GM19395 (cell line): ENCODE results near the gene DIPK1C.
"Not testable (repeated sequence)": the region's sequence is repeated elsewhere in the genome, so short reads cannot be mapped to it uniquely, and the experiment has no call there.

Source experiments
- ATAC-seq: cut with Tn5 transposase; IDR thresholded peaks from one replicate; pipeline ENCODE4 v1.9.1; 2021; ENCODE audit warnings: mild to moderate bottlenecking, moderate library complexity; ENCODE audit not compliant: unreplicated experiment

DIPK1C gene

GRCh38 chr18:74457043-74457724, at the start of gene DIPK1C:
Gene DIPK1C (minus strand): TSS chr18:74457308. CDS start chr18:74457259, 49 bp downstream.
- ATAC-seq = no peak

- no peak for ATAC-seq
These were observed 49.5 kb upstream of the DIPK1C start for GRCh38 chr18:74506448-74507084.

- ATAC-seq = no peak
These were observed 48.7 kb upstream of the DIPK1C start for GRCh38 chr18:74505776-74506175.

GRCh38 chr18:74503137-74503536, 46.0 kb upstream of the DIPK1C start:
- ATAC-seq = no peak

- no peak for ATAC-seq
These were observed 44.3 kb upstream of the DIPK1C start for GRCh38 chr18:74501386-74501785.

GRCh38 chr18:74500774-74501173, 43.7 kb upstream of the DIPK1C start:
- not testable (repeated sequence) for ATAC-seq

- ATAC-seq = no peak
These were observed 43.3 kb upstream of the DIPK1C start for GRCh38 chr18:74500372-74500771.

GRCh38 chr18:74499633-74500032, 42.5 kb upstream of the DIPK1C start:
- ATAC-seq = peak; percentile 40

- ATAC-seq = peak; percentile 40
These were observed 41.9 kb upstream of the DIPK1C start for GRCh38 chr18:74498712-74499627.

- no peak for ATAC-seq
These were observed 40.7 kb upstream of the DIPK1C start for GRCh38 chr18:74497778-74498177.

- ATAC-seq = no peak
These were observed 40.2 kb upstream of the DIPK1C start for GRCh38 chr18:74497324-74497676.

- peak; percentile 28 for ATAC-seq
These were observed 39.6 kb upstream of the DIPK1C start for GRCh38 chr18:74496508-74497323.

- ATAC-seq = peak; percentile 65
These were observed 38.7 kb upstream of the DIPK1C start, which contains the start of gene CNDP2 for GRCh38 chr18:74495581-74496507. Gene CNDP2 (plus strand): TSS chr18:74496363. CDS start chr18:74499974, 3,611 bp downstream.

GRCh38 chr18:74494514-74494913, 37.4 kb upstream of the DIPK1C start:
- ATAC-seq = no peak

GRCh38 chr18:74493689-74494088, 36.6 kb upstream of the DIPK1C start:
- ATAC-seq = no peak

GRCh38 chr18:74492259-74492658, 35.2 kb upstream of the DIPK1C start:
- no peak for ATAC-seq

GRCh38 chr18:74489676-74490075, 32.6 kb upstream of the DIPK1C start:
- ATAC-seq = no peak

- ATAC-seq = no peak
These were observed 31.8 kb upstream of the DIPK1C start for GRCh38 chr18:74488864-74489263.

GRCh38 chr18:74488354-74488753, 31.2 kb upstream of the DIPK1C start:
- no peak for ATAC-seq
